Suprapubic skin (tissue), 4 donors: Measurements from ENCODE around the gene TNS1.

Experiments
- CTCF ChIP-seq, 2 donors: fragments of 200-600 bp in 1 of 2; fragments of 450-650 bp in 1 of 2; sonication (generic) in 1 of 2; IDR thresholded peaks; one replicate each; pipeline ENCODE4 v1.5.1; 2016 to 2019; ENCODE audit warnings: antibody characterized with exemption in 2 of 2, mild to moderate bottlenecking in 1 of 2, moderate library complexity in 1 of 2
- POLR2A ChIP-seq, 2 donors: fragments of 450-650 bp; IDR thresholded peaks; one replicate each; pipeline ENCODE4 v1.6.1; 2017; ENCODE audit warnings: antibody characterized with exemption in 2 of 2, mild to moderate bottlenecking in 2 of 2, moderate library complexity in 2 of 2
- POLR2AphosphoS5 ChIP-seq, 3 donors: sonication (generic); formaldehyde crosslinking; IDR thresholded peaks; one replicate each; pipeline ENCODE4 v1.6.1; 2017; ENCODE audit warnings: antibody characterized with exemption in 3 of 3

DNA sequence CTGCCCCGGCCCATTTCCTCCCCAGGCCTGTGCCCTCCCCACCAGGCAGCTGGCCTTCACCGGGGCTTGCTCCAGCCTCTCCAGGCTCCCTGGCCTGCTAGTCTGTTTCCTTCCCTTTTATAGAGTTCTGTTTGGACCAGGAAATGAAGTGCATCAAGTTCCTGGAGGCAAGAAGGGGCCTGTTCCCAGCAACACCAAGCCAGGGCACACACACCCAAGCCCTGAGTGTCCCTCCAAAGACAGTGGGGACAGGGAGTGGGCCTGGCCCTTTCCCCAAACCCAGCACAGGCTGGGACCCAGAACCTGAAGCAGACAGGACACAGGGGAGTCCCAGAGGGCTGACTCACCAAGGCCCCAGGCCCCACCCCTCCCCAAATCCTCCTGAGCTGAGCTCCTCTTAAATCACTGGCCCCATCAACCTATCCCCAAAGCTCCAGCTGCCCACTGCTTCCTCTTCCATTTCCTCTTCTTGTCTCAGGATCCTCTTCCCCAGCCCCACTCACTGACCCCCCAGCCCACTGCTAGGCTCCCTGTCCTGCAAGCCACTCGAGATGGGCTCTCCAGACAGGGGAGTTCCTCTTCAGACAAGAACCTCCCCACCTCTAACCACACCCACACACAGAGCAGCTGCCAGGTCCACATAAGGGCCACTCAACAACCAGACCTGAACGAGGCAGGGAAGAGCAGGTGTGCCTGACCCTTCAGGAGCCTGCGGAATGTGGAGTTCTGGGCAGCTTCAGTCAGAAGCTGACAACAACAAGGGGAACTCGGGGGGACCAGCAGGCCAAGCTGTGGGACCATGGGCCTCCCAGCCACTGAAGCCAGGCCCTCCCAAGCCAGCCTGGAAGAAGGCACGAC, 74.2 kb downstream of the TNS1 start:
- no peak for TF ChIP-seq CTCF (IDR thresholded peaks at IDR 0.05)
- TF ChIP-seq POLR2A (IDR thresholded peaks at IDR 0.05) = no peak
- TF ChIP-seq POLR2AphosphoS5 (IDR thresholded peaks at IDR 0.05) = no peak
